ENCODE data around the gene EVX2. TPM values are rescaled to one million over a fixed set of nuclear protein-coding genes. Genes with fewer than 3 reads are reported as not detected.

The EVX2 gene
- total and polyA plus RNA-seq, 9 of the 15 experiments (the other 6 are each of a cell fraction or from before 2014, with no cell fraction given), result not detected

DNA sequence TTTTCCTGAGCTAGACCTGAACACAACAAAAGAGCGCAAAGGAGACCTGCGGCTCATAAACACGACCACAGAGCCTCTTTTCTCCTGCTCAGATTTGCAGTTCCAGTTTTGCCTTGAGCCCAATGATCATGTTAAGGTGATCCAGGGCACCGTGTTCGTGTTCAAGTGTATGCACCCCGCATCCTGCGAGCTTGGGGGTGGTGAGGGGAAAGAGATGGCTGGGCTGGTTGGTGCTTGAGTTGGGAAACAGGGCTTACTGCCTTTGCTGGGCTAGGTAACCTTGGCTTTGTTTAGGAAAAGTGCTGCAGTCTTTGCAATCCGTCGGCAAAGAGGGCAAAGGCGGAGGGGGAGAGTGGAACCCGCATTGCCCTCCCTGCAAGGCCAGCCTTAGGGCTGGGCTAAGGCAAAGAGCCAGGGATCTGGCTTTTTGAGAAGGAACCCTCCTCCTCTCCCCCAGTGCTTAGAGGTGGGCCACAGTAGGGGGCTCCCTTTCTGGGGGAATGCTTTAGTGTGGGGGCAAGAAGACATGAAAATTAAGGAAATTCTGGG is 34.1 kb upstream of the EVX2 start:
- Histone ChIP-seq H4K20me1 (replicated peaks; ENCODE audit: control insufficient read depth, insufficient read depth, low read length) (no peaks in the 10 kb centered on the region; the same call in 1 of the 2 replicates), H3K36me3 (ENCODE audit: control insufficient read depth, insufficient read depth, low read length) (no peaks in the 10 kb centered on the region), H3K27ac (ENCODE audit: extremely low read depth, low read depth, low read length) (no peak overlapping the region), H3K4me1 (replicated peaks in 1 of 2; ENCODE audit: control insufficient read depth in 2 of 2, insufficient read depth in 2 of 2, low read length in 2 of 2) (peaks cover 0 to 26% of the 10 kb centered on the region in 2 experiments; a peak in 1 of 5 replicates), H3K9me3 (replicated peaks; ENCODE audit: control insufficient read depth, insufficient read depth, low read depth, low read length) (no peaks in the 10 kb centered on the region), H3K9me1 (ENCODE audit: control insufficient read depth, insufficient read depth, low read length) (no peaks in the 10 kb centered on the region), H3K27me3 (ENCODE audit: control insufficient read depth in 2 of 2, insufficient read depth in 2 of 2, low read length in 2 of 2) (peaks cover 81 to 82% of the 10 kb centered on the region in 2 experiments), H3K9ac (ENCODE audit: insufficient read depth in 1 of 2, low read depth in 2 of 2, low read length in 2 of 2) (no peak overlapping the region), H2AFZ (ENCODE audit: low read depth, low read length) (no peak overlapping the region), H3K79me2 (ENCODE audit: control insufficient read depth, insufficient read depth, low read length) (no peaks in the 10 kb centered on the region), H3K4me3 (no peak overlapping the region), H3K4me2 (ENCODE audit: insufficient read depth, low read length) (no peak overlapping the region)
- FAIRE-seq (no peak), ATAC-seq (no peak), DNase-seq (ENCODE audit: extremely low read depth in 1 of 4, low spot score in 3 of 4) (no peak)
- ChIA-PET POLR2A (interaction anchor here (0.6 kb wide), 1 partner anchor 52 kb away, joined by 3 read pairs; no protein-coding TSS in a partner anchor), CTCF (ENCODE audit: low intra/inter-chr PET ratio) (no interaction called here)
- no peak for TF ChIP-seq TFAM (CRISPR knock-in tag; conservative IDR thresholded peaks at IDR 0.05)
- TF ChIP-seq, protein P1, sequence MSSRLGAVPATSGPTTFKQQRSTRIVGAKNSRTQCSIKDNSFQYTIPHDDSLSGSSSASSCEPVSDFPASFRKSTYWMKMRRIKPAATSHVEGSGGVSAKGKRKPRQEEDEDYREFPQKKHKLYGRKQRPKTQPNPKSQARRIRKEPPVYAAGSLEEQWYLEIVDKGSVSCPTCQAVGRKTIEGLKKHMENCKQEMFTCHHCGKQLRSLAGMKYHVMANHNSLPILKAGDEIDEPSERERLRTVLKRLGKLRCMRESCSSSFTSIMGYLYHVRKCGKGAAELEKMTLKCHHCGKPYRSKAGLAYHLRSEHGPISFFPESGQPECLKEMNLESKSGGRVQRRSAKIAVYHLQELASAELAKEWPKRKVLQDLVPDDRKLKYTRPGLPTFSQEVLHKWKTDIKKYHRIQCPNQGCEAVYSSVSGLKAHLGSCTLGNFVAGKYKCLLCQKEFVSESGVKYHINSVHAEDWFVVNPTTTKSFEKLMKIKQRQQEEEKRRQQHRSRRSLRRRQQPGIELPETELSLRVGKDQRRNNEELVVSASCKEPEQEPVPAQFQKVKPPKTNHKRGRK (tag; IDR thresholded peaks at IDR 0.05), result no peak
- TF ChIP-seq ZBED1 (IDR thresholded peaks at IDR 0.05), result no peak
- TF ChIP-seq, protein P2, sequence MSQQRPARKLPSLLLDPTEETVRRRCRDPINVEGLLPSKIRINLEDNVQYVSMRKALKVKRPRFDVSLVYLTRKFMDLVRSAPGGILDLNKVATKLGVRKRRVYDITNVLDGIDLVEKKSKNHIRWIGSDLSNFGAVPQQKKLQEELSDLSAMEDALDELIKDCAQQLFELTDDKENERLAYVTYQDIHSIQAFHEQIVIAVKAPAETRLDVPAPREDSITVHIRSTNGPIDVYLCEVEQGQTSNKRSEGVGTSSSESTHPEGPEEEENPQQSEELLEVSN (IDR thresholded peaks at IDR 0.05; ENCODE audit: borderline replicate concordance in 1 of 2, extremely low read depth in 1 of 2, insufficient read depth in 1 of 2, insufficient read length in 1 of 2, low read depth in 1 of 2, low read length in 1 of 2, poor library complexity in 1 of 2, severe bottlenecking in 1 of 2), result no peak
- no peak for TF ChIP-seq ZC3H4 (CRISPR knock-in tag; IDR thresholded peaks at IDR 0.05; ENCODE audit: borderline replicate concordance)
- TF ChIP-seq, protein P3, sequence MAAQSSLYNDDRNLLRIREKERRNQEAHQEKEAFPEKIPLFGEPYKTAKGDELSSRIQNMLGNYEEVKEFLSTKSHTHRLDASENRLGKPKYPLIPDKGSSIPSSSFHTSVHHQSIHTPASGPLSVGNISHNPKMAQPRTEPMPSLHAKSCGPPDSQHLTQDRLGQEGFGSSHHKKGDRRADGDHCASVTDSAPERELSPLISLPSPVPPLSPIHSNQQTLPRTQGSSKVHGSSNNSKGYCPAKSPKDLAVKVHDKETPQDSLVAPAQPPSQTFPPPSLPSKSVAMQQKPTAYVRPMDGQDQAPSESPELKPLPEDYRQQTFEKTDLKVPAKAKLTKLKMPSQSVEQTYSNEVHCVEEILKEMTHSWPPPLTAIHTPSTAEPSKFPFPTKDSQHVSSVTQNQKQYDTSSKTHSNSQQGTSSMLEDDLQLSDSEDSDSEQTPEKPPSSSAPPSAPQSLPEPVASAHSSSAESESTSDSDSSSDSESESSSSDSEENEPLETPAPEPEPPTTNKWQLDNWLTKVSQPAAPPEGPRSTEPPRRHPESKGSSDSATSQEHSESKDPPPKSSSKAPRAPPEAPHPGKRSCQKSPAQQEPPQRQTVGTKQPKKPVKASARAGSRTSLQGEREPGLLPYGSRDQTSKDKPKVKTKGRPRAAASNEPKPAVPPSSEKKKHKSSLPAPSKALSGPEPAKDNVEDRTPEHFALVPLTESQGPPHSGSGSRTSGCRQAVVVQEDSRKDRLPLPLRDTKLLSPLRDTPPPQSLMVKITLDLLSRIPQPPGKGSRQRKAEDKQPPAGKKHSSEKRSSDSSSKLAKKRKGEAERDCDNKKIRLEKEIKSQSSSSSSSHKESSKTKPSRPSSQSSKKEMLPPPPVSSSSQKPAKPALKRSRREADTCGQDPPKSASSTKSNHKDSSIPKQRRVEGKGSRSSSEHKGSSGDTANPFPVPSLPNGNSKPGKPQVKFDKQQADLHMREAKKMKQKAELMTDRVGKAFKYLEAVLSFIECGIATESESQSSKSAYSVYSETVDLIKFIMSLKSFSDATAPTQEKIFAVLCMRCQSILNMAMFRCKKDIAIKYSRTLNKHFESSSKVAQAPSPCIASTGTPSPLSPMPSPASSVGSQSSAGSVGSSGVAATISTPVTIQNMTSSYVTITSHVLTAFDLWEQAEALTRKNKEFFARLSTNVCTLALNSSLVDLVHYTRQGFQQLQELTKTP (IDR thresholded peaks at IDR 0.05; ENCODE audit: low read depth in 1 of 2, partially characterized antibody in 2 of 2), result no peak
- no peak for TF ChIP-seq GTF2E2 (tag; IDR thresholded peaks at IDR 0.05)
- no peak for TF ChIP-seq LCOR (CRISPR knock-in tag; IDR thresholded peaks at IDR 0.05)
- TF ChIP-seq SOX6 (IDR thresholded peaks at IDR 0.05), result no peak
- TF ChIP-seq HNRNPK (IDR thresholded peaks at IDR 0.05; ENCODE audit: low read depth, low read length, poor library complexity, severe bottlenecking), result no peak
- no peak for TF ChIP-seq POLR3A (IDR thresholded peaks at IDR 0.05; ENCODE audit: borderline replicate concordance, extremely low read depth, insufficient read depth, insufficient read length)
- intact Hi-C loops (cut with micrococcal nuclease) (no loop called here), in situ Hi-C loops (cut with MboI) (no loop called here)
- WGBS (ENCODE audit: insufficient coverage, low coverage, missing lambda C conversion rate), result 3% methylated on average over 11 of the region's 11 CpGs
- BruUV-seq (replicated peaks), result no TSS peak
